Amniotic epithelial cell (primary cell): ENCODE data around the gene GABRR2.
"Not testable (repeated sequence)": the region's sequence is repeated elsewhere in the genome, so short reads cannot be mapped to it uniquely, and the experiment has no call there.

Source experiments
- DNase-seq: peaks from one replicate; pipeline ENCODE4 v3.0.0-alpha.2; 2010; ENCODE audit warnings: low read depth

GABRR2 gene

GRCh38 chr6:89324304-89324703 is 9.2 kb upstream of the GABRR2 start:
- no peak for DNase-seq

- DNase-seq: peak; percentile 84
Observed at GRCh38 chr6:89323511-89323971, 8.4 kb upstream of the GABRR2 start.

DNA sequence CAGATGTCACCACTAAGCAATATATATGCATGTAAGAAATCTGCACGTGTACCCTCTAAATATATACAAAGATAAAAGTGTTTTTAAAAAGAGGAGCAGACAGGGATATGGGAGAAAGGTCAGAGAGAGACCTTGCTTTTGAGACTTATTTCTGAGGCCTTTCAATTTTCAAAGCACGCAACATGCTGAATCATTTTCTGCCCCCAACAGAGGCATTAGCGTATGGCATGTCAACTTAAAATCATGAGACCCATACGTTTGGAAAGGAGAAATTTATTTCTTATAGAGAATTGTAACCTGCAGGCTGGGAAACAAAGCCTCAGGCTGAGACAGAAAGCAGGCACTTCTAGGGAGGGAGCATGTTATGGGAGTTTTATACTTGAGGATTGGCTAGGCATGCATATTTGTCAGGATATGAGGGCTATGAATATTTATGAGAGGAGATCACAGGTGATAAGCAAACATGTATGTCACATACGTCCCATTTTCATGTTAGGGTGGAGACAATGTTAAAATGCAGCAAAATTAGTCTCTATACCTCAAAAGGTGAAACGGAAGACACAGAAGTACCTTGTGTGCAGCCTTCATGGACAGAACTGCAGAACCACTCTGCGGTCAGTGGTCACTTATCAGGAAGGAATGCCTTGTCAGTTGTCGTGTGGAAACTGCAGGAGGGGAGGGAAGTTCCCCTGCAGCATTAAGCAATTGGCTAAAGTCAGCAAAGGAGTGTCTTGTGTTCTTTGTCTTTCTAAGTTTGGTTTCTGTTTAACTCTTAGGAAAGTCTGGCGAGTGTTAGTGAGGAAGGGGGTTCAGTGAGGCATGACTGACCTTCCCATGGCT is 6.3 kb upstream of the GABRR2 start:
- peak; percentile 37 for DNase-seq

- no peak for DNase-seq
Observed at GRCh38 chr6:89320012-89320559, 5.0 kb upstream of the GABRR2 start.

- no peak for DNase-seq
Observed at GRCh38 chr6:89317067-89317466, 2.0 kb upstream of the GABRR2 start.

DNA sequence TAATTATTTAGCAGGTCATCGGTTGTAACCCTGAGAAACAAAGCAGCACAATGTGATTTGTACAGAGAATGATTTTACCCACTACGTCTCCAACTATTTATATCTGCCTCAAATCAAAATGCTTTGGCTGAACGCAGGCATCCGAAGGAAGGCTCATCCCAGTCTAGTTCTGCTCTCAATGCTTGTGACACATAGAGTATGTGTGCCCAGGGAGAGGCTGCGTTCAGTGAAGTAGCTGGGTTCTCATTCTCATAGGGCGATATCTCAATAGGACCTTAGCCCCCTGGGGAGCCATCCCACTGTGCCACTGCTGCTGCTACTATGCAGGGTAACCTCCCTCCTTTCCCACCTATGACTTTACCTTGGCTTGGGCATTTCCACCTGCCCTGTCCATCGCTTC is 407 bp downstream of the GABRR2 start:
- no peak for DNase-seq

DNA sequence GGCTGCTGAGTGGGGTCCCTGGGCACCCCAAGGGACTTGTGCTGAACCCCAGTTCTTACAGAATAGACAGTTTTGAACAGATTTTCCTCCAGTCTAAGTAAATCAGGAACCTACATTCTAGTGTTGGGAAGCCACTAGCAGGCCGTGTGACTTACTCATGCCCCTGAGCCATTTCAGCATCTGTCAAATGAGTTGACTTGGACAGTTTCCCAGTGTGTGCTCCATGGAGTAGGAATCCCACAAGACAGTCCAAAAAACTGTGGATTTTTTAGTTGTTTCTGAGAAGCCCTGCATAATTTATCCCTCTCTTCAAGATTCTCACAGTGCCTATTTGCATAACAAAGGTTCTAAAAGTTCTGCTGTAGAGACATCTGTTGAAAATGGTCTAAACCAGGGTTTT is 2.1 kb downstream of the GABRR2 start:
- peak; percentile 57 for DNase-seq

- peak; percentile 56 for DNase-seq
Observed at GRCh38 chr6:89311853-89312531, 3.1 kb downstream of the GABRR2 start.

DNA sequence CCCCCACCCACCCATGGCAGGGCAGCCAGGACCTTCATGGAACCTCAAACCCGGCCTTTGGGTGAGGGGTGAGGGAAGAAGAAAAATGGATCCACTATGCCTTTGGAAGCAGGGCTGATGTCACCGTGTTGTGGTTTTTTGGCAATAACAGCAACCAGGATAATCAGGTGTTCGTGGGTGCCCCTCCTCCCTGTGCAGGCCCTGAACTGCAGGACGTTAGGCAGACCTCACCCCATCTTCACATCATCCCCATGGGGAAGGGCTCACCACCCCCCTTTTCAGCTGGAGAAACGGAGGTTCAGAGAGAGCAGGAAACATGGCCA is 3.6 kb downstream of the GABRR2 start:
- DNase-seq: no peak

DNA sequence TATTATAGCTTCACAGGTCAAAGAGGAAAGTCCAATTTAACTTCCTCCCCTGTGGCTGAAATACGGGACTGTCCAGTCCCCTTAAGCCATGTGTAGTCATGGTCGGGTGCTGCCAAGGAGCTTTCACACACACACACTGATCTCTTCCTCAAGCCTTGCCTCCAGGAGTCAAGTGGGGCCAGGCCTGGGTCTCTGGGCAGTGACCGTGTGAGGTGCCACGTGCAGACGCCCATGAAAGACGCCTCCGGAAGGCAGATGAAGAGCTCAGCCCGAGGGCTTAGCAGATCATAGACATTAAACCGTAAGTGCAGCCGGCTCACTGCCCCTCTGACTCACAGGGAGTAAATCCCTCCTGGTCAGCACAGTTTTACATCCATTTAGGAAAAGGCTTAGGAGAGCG is 4.2 kb downstream of the GABRR2 start:
- DNase-seq: peak; percentile 48

GRCh38 chr6:89308525-89309395 is 6.3 kb downstream of the GABRR2 start:
- no peak for DNase-seq

DNA sequence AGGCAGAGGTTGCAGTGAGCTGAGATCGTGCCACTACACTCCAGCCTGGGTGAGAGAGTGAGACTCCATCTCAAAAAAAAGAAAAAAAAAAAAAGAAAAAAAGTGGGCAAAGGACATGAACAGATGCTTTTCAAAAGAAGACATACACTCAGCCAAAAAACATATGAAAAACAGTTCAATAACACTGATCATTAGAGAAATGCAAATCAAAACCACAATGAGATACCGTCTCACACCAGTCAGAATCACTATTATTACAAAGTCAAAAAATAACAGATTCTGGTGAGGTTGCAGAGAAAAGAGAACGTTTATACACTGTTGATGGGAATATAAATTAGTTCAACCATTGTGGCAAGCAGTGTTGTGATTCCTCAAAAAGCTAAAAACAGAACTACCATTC is 10.6 kb downstream of the GABRR2 start:
- DNase-seq: not testable (repeated sequence)

GRCh38 chr6:89302936-89303335 is 12.2 kb downstream of the GABRR2 start:
- no peak for DNase-seq

DNA sequence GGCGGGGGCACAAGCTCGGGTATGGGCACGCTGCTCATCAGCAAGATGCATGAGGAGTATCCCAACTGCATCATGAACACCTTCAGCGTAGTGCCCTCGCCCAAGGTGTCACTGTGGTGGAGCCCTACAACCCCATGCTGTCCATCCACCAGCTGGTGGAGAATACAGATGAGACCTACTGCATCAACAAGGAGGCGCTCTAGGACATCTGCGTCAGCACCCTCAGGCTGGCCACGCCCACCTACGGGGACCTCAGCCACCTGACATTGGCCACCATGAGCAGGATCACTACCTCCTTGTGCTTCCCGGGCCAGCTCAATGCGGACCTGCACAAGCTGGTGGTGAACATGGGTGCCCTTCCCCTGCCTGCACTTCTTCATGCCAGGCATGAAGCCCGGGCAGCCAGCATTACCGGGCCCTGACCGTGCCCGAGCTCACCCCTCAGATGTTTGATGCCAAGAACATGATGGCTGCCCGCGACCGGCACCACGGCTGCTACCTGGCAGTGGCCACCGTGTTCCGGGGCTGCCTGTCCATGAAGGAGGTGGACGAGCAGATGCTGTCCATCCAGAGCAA is 12.8 kb downstream of the GABRR2 start:
- DNase-seq: no peak

DNA sequence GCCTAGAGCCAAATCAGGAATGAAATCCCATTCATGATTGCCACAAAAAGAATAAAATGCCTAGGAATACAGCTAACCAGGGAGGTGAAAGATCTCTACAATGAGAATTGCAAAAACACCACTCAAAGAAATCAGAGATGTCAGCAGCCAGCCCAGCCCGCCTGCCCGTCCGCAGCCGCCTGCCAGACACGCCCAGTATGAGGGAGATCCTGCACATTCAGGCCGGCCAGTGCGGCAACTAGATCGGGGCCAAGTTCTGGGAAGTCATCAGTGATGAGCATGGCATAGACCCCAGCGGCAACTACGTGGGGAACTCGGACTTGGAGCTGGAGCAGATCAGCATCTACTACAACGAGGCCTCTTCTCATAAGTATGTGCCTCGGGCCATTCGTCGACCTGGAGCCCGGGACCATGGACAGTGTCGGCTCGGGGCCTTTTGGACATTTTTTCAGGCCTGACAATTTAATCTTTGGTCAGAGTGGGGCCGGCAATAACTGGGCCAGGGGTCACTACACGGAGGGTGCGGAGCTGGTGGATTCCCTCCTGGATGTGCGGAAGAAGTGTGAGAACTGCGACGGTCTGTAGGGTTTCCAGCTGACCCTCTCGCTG is 13.4 kb downstream of the GABRR2 start:
- DNase-seq: no peak

- DNase-seq: no peak
Observed at GRCh38 chr6:89299466-89299850, 15.6 kb downstream of the GABRR2 start.

GRCh38 chr6:89298680-89299465 is 16.2 kb downstream of the GABRR2 start:
- DNase-seq: peak; percentile 88

- peak; percentile 97 for DNase-seq
Observed at GRCh38 chr6:89297695-89298351, 17.3 kb downstream of the GABRR2 start.

DNA sequence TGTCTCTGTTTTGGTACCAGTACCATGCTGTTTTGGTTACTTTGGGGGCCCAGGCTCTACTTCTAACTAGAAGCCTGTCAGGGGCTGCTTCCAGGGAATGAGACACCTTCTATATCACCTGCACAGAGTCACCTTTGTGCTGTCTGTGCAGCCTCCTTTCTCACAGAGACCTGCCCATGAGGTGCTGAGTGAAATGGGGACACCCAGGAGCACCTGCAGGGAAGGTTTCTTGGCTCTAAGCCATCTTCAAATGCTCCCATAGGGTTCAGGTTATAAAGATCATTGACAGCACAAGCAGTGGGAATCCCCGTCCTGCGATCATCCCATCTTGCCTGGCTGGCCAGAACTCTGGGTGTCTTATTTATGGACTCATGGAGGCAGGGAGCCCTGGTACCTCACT is 19.1 kb downstream of the GABRR2 start:
- DNase-seq: no peak

DNA sequence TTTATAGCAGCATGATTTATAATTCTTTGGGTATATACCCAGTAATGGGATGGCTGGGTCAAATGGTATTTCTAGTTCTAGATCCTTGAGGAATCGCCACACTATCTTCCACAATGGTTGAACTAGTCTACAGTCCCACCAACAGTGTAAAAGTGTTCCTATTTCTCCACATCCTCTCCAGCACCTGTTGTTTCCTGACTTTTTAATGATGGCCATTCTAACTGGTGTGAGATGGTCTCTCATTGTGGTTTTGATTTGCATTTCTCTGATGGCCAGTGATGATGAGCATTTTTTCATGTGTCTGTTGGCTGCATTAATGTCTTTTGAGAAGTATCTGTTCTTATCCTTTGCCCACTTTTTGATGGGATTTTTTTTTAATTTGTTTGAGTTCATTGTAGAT is 20.0 kb downstream of the GABRR2 start:
- DNase-seq: not testable (repeated sequence)
